Activated CD4-positive, alpha-beta T cell treated with anti-CD3 and anti-CD28 coated beads, Interleukin-2, amount 10 ng/mL, durations not matched to agents 24 days and 14 days (primary cell): ENCODE data around the gene CISD1. TPM values are rescaled to one million over a fixed set of nuclear protein-coding genes. Genes with fewer than 3 reads are reported as not detected.
A peak's percentile ranks its signal among the peaks of the same experiment; 100 is the strongest.
"Not testable (repeated sequence)": the region's sequence is repeated elsewhere in the genome, so short reads cannot be mapped to it uniquely, and the experiment has no call there.

ENCODE experiments used
- DNase-seq: peaks from one replicate; pipeline ENCODE4 v3.0.0; 2022
- H3K27ac Mint-ChIP-seq: one replicate; pipeline ENCODE4 v1.8.0; 2022; ENCODE audit warnings: mild to moderate bottlenecking, mixed read lengths
- H3K27me3 Mint-ChIP-seq: one replicate; pipeline ENCODE4 v1.8.0; 2022; ENCODE audit warnings: mixed read lengths
- H3K36me3 Mint-ChIP-seq: one replicate; pipeline ENCODE4 v1.8.0; 2022; ENCODE audit warnings: low read depth, mild to moderate bottlenecking, mixed read lengths
- H3K4me1 Mint-ChIP-seq: one replicate; pipeline ENCODE4 v1.8.0; 2021; ENCODE audit warnings: mixed read lengths
- H3K4me3 Mint-ChIP-seq: one replicate; pipeline ENCODE4 v1.8.0; 2022; ENCODE audit warnings: mild to moderate bottlenecking, moderate library complexity, mixed read lengths
- H3K9me3 Mint-ChIP-seq: one replicate; pipeline ENCODE4 v1.8.0; 2021; ENCODE audit warnings: mixed read lengths
- intact Hi-C: fragments of 100-400 bp; cut with micrococcal nuclease; formaldehyde crosslinking; loops from one replicate; pipeline ENCODE4 v1.15.1; 2023
- total RNA-seq: library from RNA; stranded (reverse); gene quantifications from 2 replicates; pipeline ENCODE4 v1.2.3, GENCODE V29; 2022

Gene CISD1
- total RNA-seq, 1 donor from 2014 or later: 62.6 TPM

DNA sequence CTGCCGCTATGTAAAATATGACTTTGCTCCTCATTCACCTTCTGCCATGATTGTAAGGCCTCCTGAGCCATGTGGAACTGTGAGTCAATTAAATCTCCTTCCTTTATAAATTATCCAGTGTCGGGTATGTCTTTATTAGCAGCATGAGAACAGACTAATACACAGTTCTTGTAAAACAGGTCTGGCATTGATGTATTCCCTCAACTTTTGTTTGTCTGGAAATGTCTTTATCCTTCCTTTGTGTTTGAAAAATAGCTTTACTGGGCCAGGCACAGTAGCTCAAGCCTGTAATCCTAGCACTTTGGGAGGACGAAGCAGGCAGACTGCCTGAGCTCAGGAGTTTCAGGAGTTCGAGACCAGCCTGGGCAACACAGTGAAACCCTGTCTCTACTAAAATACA lies 15.8 kb upstream of the CISD1 start:
- Mint-ChIP-seq H3K9me3 (peaks cover 26% of the 10 kb centered on the region), H3K4me3 (no peak overlapping the region), H3K4me1 (peaks cover 21% of the 10 kb centered on the region), H3K27ac (no peak overlapping the region), H3K27me3 (no peaks in the 10 kb centered on the region), H3K36me3 (peaks cover 32% of the 10 kb centered on the region)
- intact Hi-C loops: no loop called here
- no peak for DNase-seq

DNA sequence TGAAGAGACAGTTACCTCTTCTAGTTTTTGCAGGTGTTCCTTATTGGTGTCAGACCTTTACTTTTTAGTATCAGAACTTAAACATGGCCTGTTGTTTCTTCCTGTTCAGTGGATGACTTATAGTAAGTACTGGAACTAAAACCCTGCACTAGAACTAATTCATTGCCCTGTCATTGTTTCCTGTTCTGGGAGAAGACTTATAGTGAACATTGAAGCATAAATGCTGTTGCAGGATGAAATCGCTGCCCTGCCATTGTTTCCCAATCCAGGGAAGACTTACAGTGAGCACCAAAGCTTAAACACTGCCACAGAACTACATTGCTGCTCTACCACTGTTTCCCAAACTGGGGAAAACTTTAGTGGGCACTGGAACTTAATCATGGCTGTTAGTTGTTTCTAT lies 14.3 kb upstream of the CISD1 start:
- DNase-seq: no peak
- intact Hi-C loops: no loop called here
- Mint-ChIP-seq H3K27ac (no peak overlapping the region), H3K27me3 (no peaks in the 10 kb centered on the region), H3K4me1 (peaks cover 21% of the 10 kb centered on the region), H3K4me3 (no peak overlapping the region), H3K36me3 (peaks cover 34% of the 10 kb centered on the region), H3K9me3 (peaks cover 21% of the 10 kb centered on the region)

DNA sequence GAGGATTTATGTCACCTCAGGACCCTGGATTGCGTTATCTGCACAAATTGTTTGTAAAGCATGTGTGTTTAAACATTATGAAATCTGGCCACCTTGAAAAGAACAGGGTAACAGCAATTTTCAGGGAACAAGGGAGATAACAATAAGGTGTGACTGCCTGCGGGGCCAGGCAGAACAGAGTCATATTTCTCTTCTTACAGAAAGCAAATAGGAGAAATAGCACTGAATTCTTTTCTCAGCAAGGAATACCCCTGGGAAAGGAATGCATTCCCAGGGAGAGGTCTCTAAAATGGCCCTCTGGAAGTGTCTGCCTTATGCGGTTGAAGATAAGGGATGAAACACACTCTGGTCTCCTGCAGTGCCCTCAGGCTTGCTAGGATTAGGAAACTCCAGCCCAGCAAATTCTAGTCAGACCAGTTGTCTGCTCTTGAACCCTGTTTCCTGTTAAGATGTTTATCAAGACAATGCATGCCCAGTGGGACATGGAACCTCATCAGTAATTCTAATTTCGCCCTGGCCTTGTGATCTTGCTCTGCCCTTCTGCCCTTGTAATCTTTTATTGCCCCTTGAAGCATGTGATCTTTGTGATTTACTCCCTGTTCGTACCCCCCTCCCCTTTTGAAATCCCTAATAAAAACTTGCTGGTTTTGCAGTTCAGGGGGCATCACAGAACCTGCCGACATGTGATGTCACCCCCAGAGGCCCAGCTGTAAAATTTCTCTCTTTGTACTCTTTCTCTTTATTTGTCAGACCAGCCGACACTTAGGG lies 12.8 kb upstream of the CISD1 start:
- peaks cover 27% of the 10 kb centered on the region for H3K4me1 Mint-ChIP-seq
- H3K4me3 Mint-ChIP-seq, H3K27me3 Mint-ChIP-seq, DNase-seq, intact Hi-C loops, H3K27ac Mint-ChIP-seq: not testable (repeated sequence)
- H3K36me3 Mint-ChIP-seq: peaks cover 34% of the 10 kb centered on the region
- peaks cover 21% of the 10 kb centered on the region for H3K9me3 Mint-ChIP-seq

DNA sequence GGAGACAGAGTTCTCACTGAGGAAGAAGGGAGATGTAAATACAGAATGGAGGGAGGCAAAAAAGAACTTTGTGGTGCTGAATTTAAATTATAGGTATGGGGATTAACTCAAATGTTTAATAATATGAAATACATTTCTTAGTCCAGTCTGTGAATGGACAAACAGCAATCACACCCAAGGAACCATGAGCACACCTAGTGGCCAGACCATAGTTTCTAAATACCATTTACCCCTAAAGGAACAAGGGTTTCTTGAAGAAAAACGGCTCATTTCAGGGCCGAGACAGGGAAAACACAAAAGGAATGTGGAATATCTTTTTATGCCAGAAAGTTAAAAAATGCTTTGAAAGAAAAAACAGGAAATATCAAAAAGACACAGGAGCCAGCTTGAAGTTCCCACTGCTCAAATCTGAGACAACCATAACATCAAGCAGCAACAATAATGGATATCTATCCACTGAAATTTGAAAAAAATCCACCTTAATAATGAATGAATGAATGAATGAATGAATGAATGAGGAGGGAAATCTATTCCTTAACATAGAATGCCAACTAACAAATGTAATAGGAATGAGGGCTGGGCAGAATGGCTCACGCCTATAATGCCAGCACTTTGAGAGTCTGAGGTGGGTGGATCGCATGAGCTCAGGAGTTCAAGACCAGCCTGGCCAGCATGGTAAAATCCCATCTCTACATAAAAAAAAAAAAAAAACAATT lies 9.8 kb upstream of the CISD1 start:
- H3K36me3 Mint-ChIP-seq: peaks cover 24% of the 10 kb centered on the region
- H3K27ac Mint-ChIP-seq: no peak overlapping the region
- no peaks in the 10 kb centered on the region for H3K27me3 Mint-ChIP-seq
- DNase-seq: no peak
- H3K4me3 Mint-ChIP-seq: no peak overlapping the region
- peaks cover 6% of the 10 kb centered on the region for H3K9me3 Mint-ChIP-seq
- intact Hi-C loops: no loop called here
- peaks cover 24% of the 10 kb centered on the region for H3K4me1 Mint-ChIP-seq

DNA sequence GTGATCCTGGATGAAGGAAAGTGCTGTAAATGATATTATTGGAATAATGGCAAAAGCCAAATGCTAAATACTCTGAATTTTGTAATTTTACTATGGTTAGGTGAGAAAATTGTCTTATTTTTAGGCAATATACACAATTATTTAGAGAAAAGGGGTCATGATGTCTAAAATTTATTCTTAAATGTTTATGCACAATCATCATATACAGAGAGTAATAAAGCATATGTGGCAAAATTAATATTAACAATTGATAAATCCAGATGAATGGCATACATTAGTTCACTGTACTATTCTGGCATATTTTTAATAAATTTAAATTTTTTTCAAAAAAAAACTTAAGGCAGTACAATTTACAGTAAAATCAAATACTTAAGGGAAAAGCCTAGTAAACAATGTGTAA lies 8.6 kb upstream of the CISD1 start:
- H3K4me3 Mint-ChIP-seq: no peak overlapping the region
- intact Hi-C loops: no loop called here
- peaks cover under 1% of the 10 kb centered on the region for H3K9me3 Mint-ChIP-seq
- peaks cover 16% of the 10 kb centered on the region for H3K36me3 Mint-ChIP-seq
- DNase-seq: no peak
- peaks cover 26% of the 10 kb centered on the region for H3K4me1 Mint-ChIP-seq
- no peak overlapping the region for H3K27ac Mint-ChIP-seq
- H3K27me3 Mint-ChIP-seq: no peaks in the 10 kb centered on the region

DNA sequence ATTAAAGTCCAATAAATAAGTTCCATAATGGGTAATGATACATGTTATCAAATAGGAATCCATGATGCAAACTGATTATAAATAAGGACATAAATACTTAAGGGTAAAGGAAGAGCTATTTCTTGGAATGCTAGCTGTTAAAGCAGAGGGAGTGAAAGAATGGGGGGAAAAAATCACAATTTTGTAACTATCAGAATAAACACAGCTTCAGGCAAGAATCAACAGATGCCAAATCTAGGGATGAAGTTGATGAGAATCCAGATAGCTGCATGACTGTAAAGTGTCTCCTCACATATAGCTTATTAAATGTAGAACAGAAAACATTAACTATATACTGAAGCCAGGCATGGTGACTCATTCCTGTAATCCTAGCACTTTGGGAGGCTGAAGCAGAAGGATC lies 6.2 kb upstream of the CISD1 start:
- no peak overlapping the region for H3K4me3 Mint-ChIP-seq

DNA sequence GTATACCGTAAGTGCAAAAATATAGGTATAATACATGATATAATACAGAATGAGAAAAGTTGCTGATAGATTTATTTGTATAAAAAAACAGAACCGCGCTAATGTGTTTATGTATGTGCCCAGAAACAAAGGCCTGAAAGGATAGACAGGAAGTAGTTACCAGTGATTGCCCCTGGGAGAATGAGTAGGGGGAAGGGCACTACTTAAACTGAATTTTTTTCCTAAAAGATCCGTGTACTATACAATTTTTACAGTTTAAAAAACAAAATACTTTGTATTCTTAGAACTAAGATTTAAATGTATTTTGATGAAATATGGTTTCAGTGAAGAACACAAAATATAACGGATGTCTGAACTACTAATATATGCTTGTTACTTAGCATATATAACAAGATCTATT lies 4.2 kb upstream of the CISD1 start:
- intact Hi-C loops: no loop called here
- H3K4me3 Mint-ChIP-seq: no peak overlapping the region
- no peak overlapping the region for H3K27ac Mint-ChIP-seq
- H3K36me3 Mint-ChIP-seq: peaks cover 2% of the 10 kb centered on the region
- no peaks in the 10 kb centered on the region for H3K9me3 Mint-ChIP-seq
- H3K27me3 Mint-ChIP-seq: peaks cover 2% of the 10 kb centered on the region
- H3K4me1 Mint-ChIP-seq: peaks cover 39% of the 10 kb centered on the region
- DNase-seq: no peak

More for the DNA sequence above, 6.2 kb upstream of the CISD1 start:
- Mint-ChIP-seq H3K9me3 (no peaks in the 10 kb centered on the region), H3K4me1 (peaks cover 29% of the 10 kb centered on the region), H3K27ac (no peak overlapping the region), H3K36me3 (peaks cover 3% of the 10 kb centered on the region), H3K27me3 (no peaks in the 10 kb centered on the region)
- intact Hi-C loops: no loop called here
- no peak for DNase-seq

DNA sequence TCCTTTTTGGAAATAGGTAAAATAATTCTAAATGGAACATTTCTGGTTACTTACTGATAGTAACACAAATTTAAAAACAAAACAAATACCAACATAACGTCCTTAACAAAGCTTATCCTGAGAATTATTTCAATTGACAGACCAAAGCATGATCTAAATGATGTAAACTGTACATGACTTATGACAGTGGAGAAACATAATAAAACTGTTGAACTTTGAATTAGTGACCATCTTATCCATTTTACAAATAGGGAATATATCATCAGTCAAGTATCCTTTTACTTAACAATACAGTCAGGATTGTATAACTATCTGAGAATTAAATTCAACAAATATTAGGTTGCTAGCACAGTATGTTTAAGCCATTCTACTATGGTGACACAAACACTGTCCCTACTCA lies 3.7 kb upstream of the CISD1 start:
- no peak for DNase-seq
- Mint-ChIP-seq H3K4me3 (peak overlapping the region; percentile 100), H3K27me3 (peaks cover 2% of the 10 kb centered on the region), H3K27ac (no peak overlapping the region), H3K36me3 (peaks cover 2% of the 10 kb centered on the region), H3K9me3 (no peaks in the 10 kb centered on the region), H3K4me1 (peaks cover 38% of the 10 kb centered on the region)
- intact Hi-C loops: no loop called here

DNA sequence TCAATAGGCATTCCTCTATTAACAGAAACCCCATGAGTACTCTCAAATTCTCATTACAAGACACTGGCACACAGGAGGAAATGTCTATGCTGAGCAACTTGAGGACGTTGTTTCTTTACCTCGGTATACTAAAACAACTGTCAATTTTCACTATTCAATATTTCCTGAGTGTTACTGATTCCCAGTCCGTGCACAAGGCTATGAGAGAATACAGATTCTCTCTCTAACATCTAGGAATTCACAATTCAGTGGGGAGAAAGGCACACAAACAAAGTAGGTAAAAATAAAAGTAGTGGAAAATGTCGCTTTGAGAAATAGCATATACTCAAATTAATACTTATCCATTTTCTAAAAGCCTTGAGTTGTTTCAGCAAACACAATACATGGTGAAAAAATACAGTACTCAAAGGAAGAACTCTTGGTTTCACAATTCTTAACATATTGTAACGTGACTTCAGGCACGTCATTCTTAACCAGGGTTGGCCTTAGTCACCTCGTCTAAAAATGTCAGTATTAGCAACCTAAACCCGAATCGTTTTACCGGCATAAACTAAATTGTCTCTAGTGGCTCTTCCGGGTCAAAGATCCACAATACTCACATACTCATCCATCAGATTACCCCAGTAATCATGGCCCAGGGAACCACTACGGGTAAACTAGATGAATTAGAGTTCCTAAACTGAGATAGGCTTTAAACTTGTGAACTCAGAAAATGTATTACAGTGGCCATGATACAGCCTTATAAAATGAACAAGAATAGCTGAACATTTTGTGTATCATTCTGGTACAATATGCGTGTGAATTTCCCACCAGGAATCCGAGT lies 2.7 kb upstream of the CISD1 start:
- H3K27me3 Mint-ChIP-seq: peaks cover 2% of the 10 kb centered on the region
- H3K36me3 Mint-ChIP-seq: peaks cover 2% of the 10 kb centered on the region
- peak overlapping the region; percentile 96 for H3K27ac Mint-ChIP-seq
- DNase-seq: peak; percentile 79
- peak overlapping the region; percentile 100 for H3K4me3 Mint-ChIP-seq
- H3K4me1 Mint-ChIP-seq: peaks cover 39% of the 10 kb centered on the region
- intact Hi-C loops: loop anchor here (1.0 to 2.0 kb wide), 2 partner anchors 29 to 1641 kb away; partner anchors contain the start of gene CCDC6
- no peaks in the 10 kb centered on the region for H3K9me3 Mint-ChIP-seq

DNA sequence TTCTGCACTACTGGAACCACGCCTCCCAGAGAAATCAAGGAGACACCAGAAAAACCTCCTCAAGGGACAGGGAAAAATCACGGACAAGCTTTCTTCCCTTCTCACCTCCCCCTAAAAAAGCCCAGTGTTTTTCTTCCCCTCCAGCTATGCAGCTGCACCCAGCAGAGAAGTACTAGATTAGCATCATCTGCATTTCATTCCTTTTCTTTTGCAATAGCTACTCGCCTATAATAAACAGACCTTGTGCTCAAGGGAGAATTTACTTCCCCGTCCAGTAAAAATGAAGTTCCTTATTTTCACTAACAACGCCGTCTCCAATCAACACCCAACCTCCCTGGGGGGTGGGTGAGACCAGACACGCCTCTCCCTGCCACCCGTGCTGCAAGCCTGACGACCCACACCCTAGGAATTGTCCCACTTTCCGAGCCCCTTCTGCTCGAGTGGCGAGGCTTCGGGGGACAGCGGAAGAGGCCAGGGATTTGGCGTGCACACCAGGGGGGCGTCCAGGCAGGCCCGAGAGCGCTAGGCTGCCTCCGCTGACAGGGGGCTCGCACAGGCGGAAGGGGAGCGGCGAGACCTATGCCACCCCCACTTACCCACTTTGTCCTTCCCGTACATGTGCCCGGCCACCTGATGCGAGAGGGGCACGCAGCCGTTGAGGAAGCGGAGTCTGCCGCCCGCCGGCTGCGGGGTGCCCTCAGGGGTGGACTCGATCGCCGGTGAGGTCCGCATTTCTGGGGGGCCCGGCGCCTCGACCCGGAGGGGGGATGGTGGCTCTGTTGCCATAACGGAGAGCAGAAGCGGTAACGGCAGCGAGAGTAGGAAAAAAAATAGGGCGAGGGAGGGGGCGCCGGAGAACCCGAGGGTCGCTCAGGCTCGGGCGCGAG lies 1.9 kb upstream of the CISD1 start:
- intact Hi-C loops: loop anchor here (1.0 to 2.0 kb wide), 2 partner anchors 30 to 1640 kb away; partner anchors contain the start of gene CCDC6
- peaks cover 2% of the 10 kb centered on the region for H3K27me3 Mint-ChIP-seq
- H3K4me3 Mint-ChIP-seq: peak overlapping the region; percentile 100
- peaks cover 38% of the 10 kb centered on the region for H3K4me1 Mint-ChIP-seq
- H3K27ac Mint-ChIP-seq: peak overlapping the region; percentile 96
- peak; percentile 84 for DNase-seq
- H3K9me3 Mint-ChIP-seq: no peaks in the 10 kb centered on the region
- H3K36me3 Mint-ChIP-seq: peaks cover 5% of the 10 kb centered on the region

DNA sequence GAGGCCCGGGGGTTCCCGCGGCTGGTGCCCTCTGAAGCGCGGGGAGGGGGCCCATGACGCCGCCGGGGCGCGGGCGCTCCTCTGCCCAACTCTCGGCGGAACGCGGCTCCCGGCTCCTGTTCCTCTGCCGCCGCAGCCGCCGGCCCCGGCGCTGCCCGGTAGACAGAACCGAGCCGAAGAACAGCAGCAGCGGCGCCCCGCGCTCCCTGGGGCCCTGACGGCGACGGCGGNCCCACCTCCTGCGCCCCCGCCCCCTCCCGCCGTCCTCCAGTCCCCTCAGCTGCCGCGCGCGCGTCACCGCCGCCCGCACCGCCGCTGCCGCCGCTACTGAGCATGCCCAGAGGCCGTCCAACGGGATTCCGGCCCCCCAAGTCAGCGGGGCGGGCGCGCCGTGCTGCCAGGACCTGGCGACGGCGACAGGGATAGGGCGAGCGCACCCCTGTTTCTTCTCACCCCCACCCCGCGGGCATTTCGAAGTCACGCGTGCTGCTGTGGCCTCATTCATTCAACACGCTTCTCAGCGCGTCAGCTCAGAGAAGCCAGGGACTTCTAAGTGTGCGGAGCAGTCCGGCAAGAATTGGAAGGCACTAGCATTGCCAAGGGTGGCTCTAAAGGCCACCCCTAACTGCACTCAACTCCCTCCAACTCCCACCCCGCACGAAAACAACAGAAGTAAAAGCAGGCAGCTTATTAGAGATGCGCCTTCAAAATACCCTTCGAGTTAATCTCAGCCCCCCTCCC lies 1.1 kb upstream of the CISD1 start, which contains the start of gene IPMK:
Gene IPMK (minus strand): TSS at position 182 of the 741 bp plus-strand sequence. CDS start 283 bp downstream, outside the sequence.
- peaks cover 2% of the 10 kb centered on the region for H3K27me3 Mint-ChIP-seq
- intact Hi-C loops: loop anchor here (2.0 kb wide), 1 partner anchor 1639 kb away; the partner anchor contains the start of gene CCDC6

DNA sequence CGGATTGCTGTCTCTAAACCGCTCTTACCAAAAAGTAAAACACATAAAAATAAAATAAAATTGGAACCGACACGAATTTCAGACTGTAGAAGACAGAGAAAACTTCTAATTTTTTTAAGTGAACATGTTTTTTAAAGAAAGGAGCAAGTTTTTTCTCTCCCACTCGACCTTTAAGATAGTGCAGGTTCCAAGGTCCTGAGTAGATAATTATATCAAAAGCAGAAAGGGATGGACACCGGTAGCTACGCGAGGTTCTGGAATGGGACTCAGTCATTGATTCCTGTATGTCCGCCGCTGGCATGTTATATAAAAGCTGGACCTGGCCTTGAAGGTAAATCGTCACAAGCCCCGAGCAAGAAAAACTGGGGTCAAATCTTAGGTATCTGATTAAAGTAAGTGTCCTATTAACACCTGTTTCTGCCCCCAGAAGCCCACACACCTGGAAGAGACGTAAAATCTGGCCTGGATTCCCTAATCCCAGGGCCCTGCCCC lies 462 bp upstream of the CISD1 start:
- Mint-ChIP-seq H3K4me3 (peak overlapping the region; percentile 100), H3K4me1 (peaks cover 31% of the 10 kb centered on the region), H3K27me3 (peaks cover 2% of the 10 kb centered on the region), H3K27ac (peak overlapping the region; percentile 98), H3K9me3 (no peaks in the 10 kb centered on the region), H3K36me3 (peaks cover 5% of the 10 kb centered on the region)
- no peak for DNase-seq
- intact Hi-C loops: no loop called here

More for the DNA sequence above, 1.1 kb upstream of the CISD1 start, which contains the start of gene IPMK:
- H3K4me3 Mint-ChIP-seq: peak within 1 kb of the TSS; percentile 100
- peak within 1 kb of the TSS; percentile 98 for H3K27ac Mint-ChIP-seq
- H3K9me3 Mint-ChIP-seq: no peaks in the 10 kb centered on the region
- peaks cover 5% of the 10 kb centered on the region for H3K36me3 Mint-ChIP-seq
- H3K4me1 Mint-ChIP-seq: peaks cover 32% of the 10 kb centered on the region
- DNase-seq: peak; percentile 99
